ENCODE measurements around the gene SWT1.
"Not testable (repeated sequence)": the region's sequence is repeated elsewhere in the genome, so short reads cannot be mapped to it uniquely, and the experiment has no call there.

SWT1 gene

GRCh38 chr1:185228979-185229378, 72.0 kb downstream of the SWT1 start:
- TF ChIP-seq, protein P1, sequence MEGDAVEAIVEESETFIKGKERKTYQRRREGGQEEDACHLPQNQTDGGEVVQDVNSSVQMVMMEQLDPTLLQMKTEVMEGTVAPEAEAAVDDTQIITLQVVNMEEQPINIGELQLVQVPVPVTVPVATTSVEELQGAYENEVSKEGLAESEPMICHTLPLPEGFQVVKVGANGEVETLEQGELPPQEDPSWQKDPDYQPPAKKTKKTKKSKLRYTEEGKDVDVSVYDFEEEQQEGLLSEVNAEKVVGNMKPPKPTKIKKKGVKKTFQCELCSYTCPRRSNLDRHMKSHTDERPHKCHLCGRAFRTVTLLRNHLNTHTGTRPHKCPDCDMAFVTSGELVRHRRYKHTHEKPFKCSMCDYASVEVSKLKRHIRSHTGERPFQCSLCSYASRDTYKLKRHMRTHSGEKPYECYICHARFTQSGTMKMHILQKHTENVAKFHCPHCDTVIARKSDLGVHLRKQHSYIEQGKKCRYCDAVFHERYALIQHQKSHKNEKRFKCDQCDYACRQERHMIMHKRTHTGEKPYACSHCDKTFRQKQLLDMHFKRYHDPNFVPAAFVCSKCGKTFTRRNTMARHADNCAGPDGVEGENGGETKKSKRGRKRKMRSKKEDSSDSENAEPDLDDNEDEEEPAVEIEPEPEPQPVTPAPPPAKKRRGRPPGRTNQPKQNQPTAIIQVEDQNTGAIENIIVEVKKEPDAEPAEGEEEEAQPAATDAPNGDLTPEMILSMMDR (IDR thresholded peaks at IDR 0.05; ENCODE audit: low read depth, low read length) = no peak
- DNase-seq (ENCODE audit: low read depth in 2 of 2) = no peak
- H3K4me3 ChIP-seq (replicated peaks in 1 of 2; ENCODE audit: low read depth in 2 of 2, low read length in 2 of 2) = no peak overlapping the region

GRCh38 chr1:185229981-185230380, 73.0 kb downstream of the SWT1 start:
- no peak overlapping the region for H3K4me3 ChIP-seq (replicated peaks in 1 of 2; ENCODE audit: low read depth in 2 of 2, low read length in 2 of 2)
- no peak for DNase-seq (ENCODE audit: low read depth in 2 of 2)
- TF ChIP-seq, protein P1 (IDR thresholded peaks at IDR 0.05; ENCODE audit: low read depth, low read length) = no peak

GRCh38 chr1:185232874-185233273, 75.9 kb downstream of the SWT1 start:
- H3K4me3 ChIP-seq (replicated peaks in 1 of 2; ENCODE audit: low read depth in 2 of 2, low read length in 2 of 2) = no peak overlapping the region
- TF ChIP-seq, protein P1 (IDR thresholded peaks at IDR 0.05; ENCODE audit: low read depth, low read length) = no peak

DNA sequence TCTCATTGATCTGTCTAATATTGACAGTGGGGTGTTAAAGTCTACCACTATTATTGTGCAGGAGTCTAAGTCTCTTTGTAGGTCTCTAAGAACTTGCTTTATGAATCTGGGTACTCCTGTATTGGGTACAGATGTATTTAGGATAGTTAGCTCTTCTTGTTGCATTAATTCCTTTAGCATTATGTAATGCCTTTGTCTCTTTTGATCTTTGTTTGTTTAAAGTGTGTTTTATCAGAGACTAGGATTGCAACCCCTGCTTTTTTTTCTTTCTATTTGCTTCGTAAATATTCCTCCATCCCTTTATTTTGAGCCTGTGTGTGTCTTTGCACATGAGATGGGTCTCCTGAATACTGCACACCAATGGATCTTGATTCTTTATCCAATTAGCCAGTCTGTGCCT, 77.2 kb downstream of the SWT1 start:
- H3K4me3 ChIP-seq (replicated peaks in 1 of 2; ENCODE audit: low read depth in 2 of 2, low read length in 2 of 2); DNase-seq (ENCODE audit: low read depth in 2 of 2): not testable (repeated sequence)

More at GRCh38 chr1:185232874-185233273, 75.9 kb downstream of the SWT1 start:
- DNase-seq (ENCODE audit: low read depth in 2 of 2) = no peak

- DNase-seq (ENCODE audit: low read depth in 2 of 2); H3K4me3 ChIP-seq (replicated peaks in 1 of 2; ENCODE audit: low read depth in 2 of 2, low read length in 2 of 2): not testable (repeated sequence)
Observed at GRCh38 chr1:185237176-185237575, 80.2 kb downstream of the SWT1 start.

DNA sequence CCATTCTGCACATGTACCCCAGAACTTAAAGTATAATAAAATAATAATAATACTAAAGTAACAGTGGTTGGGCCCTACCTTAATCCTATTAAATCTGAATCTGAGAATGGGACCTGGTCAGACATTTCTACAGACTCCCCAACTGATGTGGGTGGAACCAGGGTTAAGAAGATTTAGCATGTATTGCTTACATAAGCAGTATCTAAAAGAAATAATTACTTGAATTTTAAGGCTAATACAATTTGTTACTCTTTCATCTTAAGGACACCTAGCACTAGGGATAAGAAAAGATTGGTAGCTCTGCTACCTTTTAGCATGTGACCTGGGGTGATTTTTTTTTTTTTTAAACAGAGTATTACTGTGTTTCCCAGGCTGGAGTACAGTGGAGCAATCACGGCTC, 80.7 kb downstream of the SWT1 start:
- H3K4me3 ChIP-seq (replicated peaks in 1 of 2; ENCODE audit: low read depth in 2 of 2, low read length in 2 of 2) = no peak overlapping the region
- DNase-seq (ENCODE audit: low read depth in 2 of 2) = no peak
- TF ChIP-seq, protein P1 (IDR thresholded peaks at IDR 0.05; ENCODE audit: low read depth, low read length) = no peak

GRCh38 chr1:185238447-185238846, 81.5 kb downstream of the SWT1 start:
- TF ChIP-seq, protein P1 (IDR thresholded peaks at IDR 0.05; ENCODE audit: low read depth, low read length) = peak; percentile 35
- H3K4me3 ChIP-seq (replicated peaks in 1 of 2; ENCODE audit: low read depth in 2 of 2, low read length in 2 of 2) = no peak overlapping the region
- peak; percentile 48 to 52 for DNase-seq (ENCODE audit: low read depth in 2 of 2)

GRCh38 chr1:185239861-185240260, 82.9 kb downstream of the SWT1 start:
- DNase-seq (ENCODE audit: low read depth in 2 of 2) = no peak
- TF ChIP-seq, protein P1 (IDR thresholded peaks at IDR 0.05; ENCODE audit: low read depth, low read length) = no peak
- H3K4me3 ChIP-seq (replicated peaks in 1 of 2; ENCODE audit: low read depth in 2 of 2, low read length in 2 of 2) = no peak overlapping the region
